Pancreas (tissue), 10 donors: ENCODE results near the gene IGDCC3. TPM values are rescaled to one million over a fixed set of nuclear protein-coding genes. Genes with fewer than 3 reads are reported as not detected.
A peak's percentile ranks its signal among the peaks of the same experiment; 100 is the strongest.

Experiments
- ATAC-seq, 4 donors: fragments of 200-7000 bp; cut with Tn5 transposase; one replicate each; pipeline versions ENCODE4 v1.8.0 to v1.9.1; 2020; ENCODE audit warnings: mild to moderate bottlenecking in 4 of 4, moderate library complexity in 4 of 4
- DNase-seq, 6 donors: peaks; one replicate each; pipeline ENCODE4 v3.0.0-alpha.2; 2020
- FAIRE-seq: peaks from 2 replicates; lab custom pipeline; 2012; peaks lifted over from hg19 to GRCh38; lab: Jason Lieb, UNC
- H3K27ac ChIP-seq, 4 donors: fragments of 200-600 bp; sonication (generic); 1 replicate in 3 of 4; 2 replicates in 1 of 4; pipeline versions ENCODE4 v1.5.0 to v1.8.0; 2020
- H3K27me3 ChIP-seq, 4 donors: fragments of 200-600 bp; one replicate each; pipeline ENCODE4 v1.8.0; 2021
- H3K36me3 ChIP-seq, 3 donors: fragments of 200-600 bp; sonication (generic) in 1 of 3; one replicate each; pipeline versions ENCODE4 v1.5.0 to v1.8.0; 2020 to 2021
- H3K4me1 ChIP-seq, 3 donors: fragments of 200-600 bp; one replicate each; pipeline ENCODE4 v1.8.0; 2021
- H3K4me3 ChIP-seq, 4 donors: fragments of 200-600 bp; sonication (generic) in 2 of 4; one replicate each; pipeline versions ENCODE4 v1.5.0 to v1.8.0; 2020 to 2021
- H3K9me3 ChIP-seq, 4 donors: fragments of 200-600 bp; one replicate each; pipeline ENCODE4 v1.8.0; 2021
- CTCF ChIP-seq, 4 donors: fragments of 200-600 bp; sonication (generic) in 3 of 4; IDR thresholded peaks; one replicate each; pipeline versions ENCODE4 v1.5.0 to v1.8.0; 2021; ENCODE audit warnings: antibody characterized with exemption in 4 of 4
- WGBS, 2 donors: extraction: QIAGEN DNeasy Blood & Tissue Kit; methylation state at CpG; one replicate each; pipeline ENCODE4 v1.1.7; 2013; 5-methylcytosine and 5-hydroxymethylcytosine counted together
- intact Hi-C, 3 donors: fragments of 100-400 bp; cut with DNase I; formaldehyde crosslinking; loops; one replicate each; pipeline versions ENCODE4 v1.11.1 to v1.14.2; 2022
- polyA plus RNA-seq, 2 donors: library from polyadenylated mRNA; stranded (reverse); fragments of 200-250 nt; gene quantifications; one replicate each; pipeline ENCODE4 v1.2.3, GENCODE V29; 2013
- total RNA-seq, 6 donors: library from RNA; stranded (reverse); fragmentation: NEBNext Ultra II Directional in 4 of 6; extraction: Animal tissue kit (Norgen Biotek cat#: 25700) in 4 of 6; gene quantifications; one replicate each; pipeline versions ENCODE4 v1.2.1 to v1.2.4, GENCODE V29; 2021 to 2023
- donor health status: healthy with polysubstance abuse.
- donor health status: DM: no; HTN: no; CAD: no; lungs with moderate emphysema.
- donor health status: DM: no; HTN: no; CAD: no.
- donor health status: control.
- donor health status: control.
- donor health status: Bipolar disorder and iron deficiency.
- donor health status: DM: yes; HTN: yes; CAD: no.
- donor health status: DM: no; HTN: no; CAD: no.
- donor health status: DM: no; HTN: no; CAD: no.
- donor health status: DM: yes; HTN: yes; CAD: no.

IGDCC3 gene
- total and polyA plus RNA-seq, 8 donors = 0.32 TPM; not detected in 7

- no peak for FAIRE-seq
- DNase-seq = no peak
- Histone ChIP-seq H3K9me3 (no peaks in the 10 kb centered on the region), H3K27ac (no peak overlapping the region), H3K27me3 (no peaks in the 10 kb centered on the region), H3K4me1 (no peaks in the 10 kb centered on the region), H3K4me3 (no peak overlapping the region), H3K36me3 (no peaks in the 10 kb centered on the region)
- intact Hi-C loops = loop anchor here (2.0 to 10.0 kb wide), 3 partner anchors 69 to 72 kb away; no protein-coding TSS in a partner anchor
- WGBS, 2 donors = 71 to 73% methylated on average over 6 of the region's 6 CpGs
- TF ChIP-seq CTCF (IDR thresholded peaks at IDR 0.05) = no peak
- no peak for ATAC-seq
Measured at GRCh38 chr15:65386376-65386775, 8.6 kb upstream of the IGDCC3 start.

GRCh38 chr15:65385870-65386258 lies 8.1 kb upstream of the IGDCC3 start:
- H3K27me3 ChIP-seq = no peaks in the 10 kb centered on the region
- no peak for FAIRE-seq
- intact Hi-C loops = loop anchor here (2.0 to 10.0 kb wide), 3 partner anchors 69 to 71 kb away; no protein-coding TSS in a partner anchor
- H3K4me3 ChIP-seq = no peak overlapping the region
- H3K27ac ChIP-seq = no peak overlapping the region
- no peak for TF ChIP-seq CTCF (IDR thresholded peaks at IDR 0.05)
- DNase-seq = peak in 1 of 6 donors; percentile 20
- no peaks in the 10 kb centered on the region for H3K9me3 ChIP-seq
- ATAC-seq = peak in 3 of 4 donors; percentile 8 to 19 (median 17)
- 48 to 53% methylated on average over 10 of the region's 10 CpGs for WGBS, 2 donors
- H3K36me3 ChIP-seq = no peaks in the 10 kb centered on the region
- H3K4me1 ChIP-seq = no peaks in the 10 kb centered on the region

- FAIRE-seq (no peak), DNase-seq (peak; percentile 75 to 91 (median 84)), ATAC-seq (peak; percentile 96 to 99 (median 98))
- Histone ChIP-seq H3K27ac (no peak overlapping the region), H3K36me3 (no peaks in the 10 kb centered on the region), H3K27me3 (no peaks in the 10 kb centered on the region), H3K4me1 (no peaks in the 10 kb centered on the region), H3K4me3 (peak overlapping the region in 2 of 4 donors; percentile 20 to 35), H3K9me3 (no peaks in the 10 kb centered on the region)
- intact Hi-C loops = loop anchor here in 2 of 3 donors (5.0 to 10.0 kb wide), 2 partner anchors 68 to 70 kb away; no protein-coding TSS in a partner anchor
- TF ChIP-seq CTCF (IDR thresholded peaks at IDR 0.05) = peak; percentile 73 to 83 (median 77)
- WGBS, 2 donors = 25 to 28% methylated on average over 42 to 43 of the region's 43 CpGs
Measured at GRCh38 chr15:65384895-65385869, 7.4 kb upstream of the IGDCC3 start.

- Histone ChIP-seq H3K27me3 (no peaks in the 10 kb centered on the region), H3K27ac (no peak overlapping the region), H3K36me3 (no peaks in the 10 kb centered on the region), H3K4me3 (no peak overlapping the region), H3K4me1 (no peaks in the 10 kb centered on the region), H3K9me3 (no peaks in the 10 kb centered on the region)
- intact Hi-C loops = loop anchor here in 1 of 3 donors (10.0 kb wide), 1 partner anchor 70 kb away; no protein-coding TSS in a partner anchor
- DNase-seq = no peak
- WGBS, 2 donors = 54 to 70% methylated on average over 4 of the region's 4 CpGs
- no peak for FAIRE-seq
- TF ChIP-seq CTCF (IDR thresholded peaks at IDR 0.05) = no peak
- no peak for ATAC-seq
Measured at GRCh38 chr15:65384505-65384894, 6.7 kb upstream of the IGDCC3 start.
